Kasumi-1 (cell line): Measurements from ENCODE around the gene MAN2C1.
A peak's percentile ranks its signal among the peaks of the same experiment; 100 is the strongest.
"Not testable (repeated sequence)": the region's sequence is repeated elsewhere in the genome, so short reads cannot be mapped to it uniquely, and the experiment has no call there.

ENCODE experiments used
- DNase-seq, 2 experiments: peaks; one replicate each; lab custom pipeline; 2025; lab: John Stamatoyannopoulos, UW

MAN2C1 gene

GRCh38 chr15:75367913-75368688 is at the start of gene MAN2C1:
Gene MAN2C1, minus strand, starts transcription at chr15:75368607. Its CDS starts 24 bp downstream, at chr15:75368583.
- DNase-seq, result peak; percentile 94 to 95

GRCh38 chr15:75416584-75416983 is 48.2 kb upstream of the MAN2C1 start:
- DNase-seq, result no peak

- DNase-seq, result no peak
Observed at GRCh38 chr15:75410196-75410595, 41.8 kb upstream of the MAN2C1 start.

GRCh38 chr15:75407083-75407482 is 38.7 kb upstream of the MAN2C1 start:
- no peak for DNase-seq

GRCh38 chr15:75403892-75404291 is 35.5 kb upstream of the MAN2C1 start:
- DNase-seq, result no peak

GRCh38 chr15:75397494-75397893 is 29.1 kb upstream of the MAN2C1 start:
- DNase-seq, result no peak

- no peak for DNase-seq
Observed at GRCh38 chr15:75389791-75390382, 21.5 kb upstream of the MAN2C1 start.

- not testable (repeated sequence) for DNase-seq
Observed at GRCh38 chr15:75383986-75384385, 15.6 kb upstream of the MAN2C1 start.

- no peak for DNase-seq
Observed at GRCh38 chr15:75380773-75381172, 12.4 kb upstream of the MAN2C1 start.

- no peak for DNase-seq
Observed at GRCh38 chr15:75371901-75372688, 3.7 kb upstream of the MAN2C1 start.

GRCh38 chr15:75371486-75371885 is 3.1 kb upstream of the MAN2C1 start:
- no peak for DNase-seq

- DNase-seq, result no peak
Observed at GRCh38 chr15:75369897-75370581, 1.6 kb upstream of the MAN2C1 start.

GRCh38 chr15:75368689-75369239 is 357 bp upstream of the MAN2C1 start:
- DNase-seq, result peak in 1 of 2 experiments; percentile 66

- DNase-seq, result no peak
Observed at GRCh38 chr15:75367406-75367912, 948 bp downstream of the MAN2C1 start.

- no peak for DNase-seq
Observed at GRCh38 chr15:75367006-75367405, 1.4 kb downstream of the MAN2C1 start.

- no peak for DNase-seq
Observed at GRCh38 chr15:75366163-75366562, 2.2 kb downstream of the MAN2C1 start.

GRCh38 chr15:75364881-75365280 is 3.5 kb downstream of the MAN2C1 start:
- no peak for DNase-seq

- no peak for DNase-seq
Observed at GRCh38 chr15:75363786-75364185, 4.6 kb downstream of the MAN2C1 start.

- no peak for DNase-seq
Observed at GRCh38 chr15:75362642-75363249, 5.7 kb downstream of the MAN2C1 start.

- DNase-seq, result no peak
Observed at GRCh38 chr15:75361989-75362641, 6.3 kb downstream of the MAN2C1 start.
